ENCODE measurements around the gene SMOC1.
"Not testable (repeated sequence)": the region's sequence is repeated elsewhere in the genome, so short reads cannot be mapped to it uniquely, and the experiment has no call there.

Gene SMOC1

GRCh38 chr14:69903046-69903445 is 23.8 kb downstream of the SMOC1 start:
- not testable (repeated sequence) for FAIRE-seq

GRCh38 chr14:69904246-69904645 is 25.0 kb downstream of the SMOC1 start:
- no peak for FAIRE-seq

DNA sequence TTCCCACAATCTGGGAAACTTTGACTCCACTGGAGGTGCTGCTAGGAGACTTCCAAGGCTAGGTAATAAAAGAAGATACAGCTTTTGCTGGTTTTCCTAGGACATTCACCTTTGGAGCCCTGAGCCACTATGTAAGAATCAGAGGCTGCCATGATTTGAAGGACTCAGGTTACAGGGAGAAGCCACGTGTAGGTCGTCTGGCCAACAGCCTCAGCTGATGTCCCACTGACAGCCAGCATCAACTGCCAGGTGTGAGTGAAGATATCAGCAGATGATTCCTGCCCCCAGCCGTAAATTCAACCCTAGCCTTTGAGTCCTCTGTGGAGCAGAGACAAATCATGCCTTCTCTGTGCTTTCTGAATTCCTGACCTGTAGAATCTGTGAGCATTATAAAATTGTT is 27.0 kb downstream of the SMOC1 start:
- no peak for FAIRE-seq

GRCh38 chr14:69909826-69910550 is 30.8 kb downstream of the SMOC1 start:
- no peak for FAIRE-seq

- FAIRE-seq, result no peak
These were observed 31.7 kb downstream of the SMOC1 start for GRCh38 chr14:69910871-69911270.

DNA sequence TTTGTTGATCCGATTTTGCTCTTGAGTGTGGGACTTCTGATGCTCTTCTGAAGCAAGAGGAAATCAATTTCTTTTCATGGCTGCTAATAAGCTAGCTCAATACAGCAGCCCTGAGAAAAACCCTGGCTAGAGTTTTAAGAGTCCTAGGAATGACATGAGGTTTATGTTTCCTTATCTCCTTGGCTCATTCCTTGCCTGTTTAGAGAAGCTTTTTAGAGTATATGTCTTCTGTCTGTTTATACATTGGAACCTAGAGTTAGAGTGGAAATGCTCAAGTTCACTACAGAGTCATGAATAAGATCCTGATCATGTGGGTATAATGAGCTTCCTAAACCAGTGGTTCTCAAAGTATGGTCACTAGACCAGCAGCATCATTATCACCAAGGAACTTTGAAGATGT is 34.5 kb downstream of the SMOC1 start:
- no peak for FAIRE-seq

- FAIRE-seq, result no peak
These were observed 37.2 kb downstream of the SMOC1 start for GRCh38 chr14:69916396-69916795.

DNA sequence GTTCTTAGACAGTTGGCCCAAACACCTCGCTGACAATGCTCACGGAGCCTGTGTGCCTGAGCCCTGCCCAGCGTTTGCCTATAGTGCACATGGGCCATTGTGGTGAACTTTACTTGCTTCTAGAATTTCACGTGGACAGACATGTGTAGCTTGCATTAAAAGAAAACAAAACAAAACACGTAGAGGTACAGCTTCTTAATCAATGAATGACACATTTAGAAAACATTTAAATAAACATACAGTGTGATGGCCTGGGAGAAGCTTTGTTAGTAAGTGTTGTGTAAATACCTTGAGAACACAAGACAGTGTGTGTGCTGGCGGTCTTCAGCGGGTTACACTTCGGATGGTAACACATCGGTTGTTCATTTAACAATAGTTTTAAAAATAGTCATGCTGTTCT is 38.1 kb downstream of the SMOC1 start:
- FAIRE-seq, result no peak

- no peak for FAIRE-seq
These were observed 40.6 kb downstream of the SMOC1 start for GRCh38 chr14:69919815-69920214.

DNA sequence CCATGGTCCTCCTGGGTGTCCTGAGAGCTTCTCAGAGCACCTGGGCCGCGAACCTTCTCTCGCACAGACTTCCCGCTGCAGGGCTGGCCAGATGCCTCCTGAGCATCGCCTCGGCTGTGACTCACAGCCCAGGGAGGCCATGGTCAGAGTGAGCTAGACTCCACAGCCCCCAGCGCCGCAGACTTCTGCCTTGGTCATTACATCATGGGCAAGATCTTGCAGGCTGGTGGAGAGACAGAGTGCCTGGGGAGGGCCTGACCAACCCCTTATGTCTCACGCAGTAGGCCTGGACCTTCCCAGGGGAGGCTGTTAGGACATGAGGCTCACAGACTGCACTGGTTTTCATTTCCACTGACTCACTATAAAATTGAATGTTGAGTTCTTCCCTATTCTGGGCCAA is 41.8 kb downstream of the SMOC1 start:
- no peak for FAIRE-seq

GRCh38 chr14:69922198-69922597 is 43.0 kb downstream of the SMOC1 start:
- no peak for FAIRE-seq

GRCh38 chr14:69924201-69924600 is 45.0 kb downstream of the SMOC1 start:
- no peak for FAIRE-seq

GRCh38 chr14:69928111-69928523 is 48.9 kb downstream of the SMOC1 start:
- no peak for FAIRE-seq

GRCh38 chr14:69930780-69931379 is 51.7 kb downstream of the SMOC1 start:
- FAIRE-seq, result no peak

DNA sequence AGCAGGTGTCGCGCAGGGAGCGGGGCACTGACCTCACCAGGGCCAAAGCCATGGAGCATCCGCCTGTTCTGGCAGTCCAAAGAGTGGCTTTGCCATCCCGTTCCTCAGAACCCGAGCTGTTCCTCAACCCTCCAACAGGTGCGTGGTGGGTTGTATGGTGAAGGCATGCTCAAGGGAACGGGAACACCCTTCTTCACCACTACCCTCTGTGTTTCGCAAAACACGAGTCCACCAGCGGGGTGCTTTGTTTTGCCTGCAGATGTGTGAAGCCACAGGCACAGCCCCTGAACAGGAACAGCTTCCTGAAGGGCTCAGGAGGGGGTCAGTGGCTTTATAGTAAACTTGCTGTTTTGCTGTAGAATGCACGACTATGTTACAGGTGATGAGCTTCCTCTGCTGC is 52.7 kb downstream of the SMOC1 start:
- no peak for FAIRE-seq

DNA sequence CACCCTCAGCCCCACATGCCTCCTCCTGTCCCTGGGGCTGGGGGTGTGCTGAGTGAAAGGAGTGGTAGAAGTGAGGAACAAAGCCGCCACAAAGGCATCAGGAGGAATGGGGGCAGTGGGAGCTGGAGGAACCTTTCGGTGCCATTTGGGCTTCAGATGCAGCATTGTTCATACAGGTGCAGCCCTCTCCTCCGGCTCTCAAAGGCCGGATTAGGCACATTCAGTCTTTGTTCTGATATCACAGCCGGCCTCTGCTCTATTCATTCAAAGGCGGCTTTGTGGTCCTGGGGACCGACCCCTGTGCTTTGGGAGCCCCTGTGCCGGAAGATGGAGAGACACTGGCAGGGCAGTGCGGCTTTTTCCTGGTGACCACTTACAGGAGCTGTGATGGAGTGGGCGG is 53.2 kb downstream of the SMOC1 start:
- no peak for FAIRE-seq

GRCh38 chr14:69933623-69934275 is 54.5 kb downstream of the SMOC1 start:
- FAIRE-seq, result no peak

DNA sequence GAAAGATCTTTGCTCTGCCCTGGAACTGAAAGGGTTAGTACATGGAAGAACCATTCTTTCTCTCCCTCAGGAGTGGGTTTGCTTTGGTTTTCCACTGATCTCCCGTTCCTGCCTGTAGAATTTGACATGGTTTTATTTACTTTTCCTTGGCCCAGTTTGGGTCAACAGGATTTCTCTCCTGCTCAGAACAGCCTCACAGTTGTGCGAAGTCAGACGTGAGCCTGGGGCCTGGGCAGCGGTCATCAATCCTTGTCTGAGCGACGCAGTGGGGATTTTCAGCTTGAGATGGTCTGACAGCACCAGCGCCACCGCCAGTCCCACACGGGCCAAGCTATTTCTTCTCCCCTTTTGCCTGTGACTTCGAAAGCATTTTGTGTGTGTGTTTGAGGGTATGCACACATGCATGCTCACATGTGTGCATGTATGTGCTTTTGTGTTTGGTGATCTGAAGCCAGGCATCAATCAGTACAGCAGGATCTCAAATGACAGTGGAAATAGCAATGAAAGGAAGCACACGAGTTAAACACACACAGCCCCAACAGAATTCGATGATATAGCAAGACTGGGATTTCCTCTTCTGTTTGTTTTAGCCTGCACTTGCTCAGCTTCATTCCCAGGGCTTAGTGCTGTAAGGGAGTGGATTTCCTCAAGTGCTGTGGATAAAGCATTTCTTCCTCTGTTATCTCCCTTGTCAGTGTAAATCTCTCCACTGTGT is 58.3 kb downstream of the SMOC1 start:
- no peak for FAIRE-seq

DNA sequence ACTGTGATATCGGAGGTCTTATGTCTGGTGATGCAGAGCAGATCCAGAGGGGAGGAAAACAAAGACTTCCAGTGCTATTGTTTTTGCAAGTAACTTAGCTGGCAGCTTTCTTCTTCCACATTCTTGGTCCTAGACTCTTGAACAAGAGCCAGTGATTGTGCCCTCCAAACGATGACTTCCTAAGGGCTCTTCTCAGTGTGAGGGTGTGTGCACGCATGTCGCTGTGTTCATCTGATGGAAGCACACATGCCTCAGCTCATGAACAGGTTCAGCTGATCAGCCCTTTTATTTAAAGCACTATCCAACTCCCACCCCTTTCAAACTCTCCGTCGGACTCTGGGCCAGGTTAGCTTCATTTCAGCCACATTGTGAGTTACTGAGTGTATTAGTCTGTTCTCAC is 59.5 kb downstream of the SMOC1 start:
- no peak for FAIRE-seq

DNA sequence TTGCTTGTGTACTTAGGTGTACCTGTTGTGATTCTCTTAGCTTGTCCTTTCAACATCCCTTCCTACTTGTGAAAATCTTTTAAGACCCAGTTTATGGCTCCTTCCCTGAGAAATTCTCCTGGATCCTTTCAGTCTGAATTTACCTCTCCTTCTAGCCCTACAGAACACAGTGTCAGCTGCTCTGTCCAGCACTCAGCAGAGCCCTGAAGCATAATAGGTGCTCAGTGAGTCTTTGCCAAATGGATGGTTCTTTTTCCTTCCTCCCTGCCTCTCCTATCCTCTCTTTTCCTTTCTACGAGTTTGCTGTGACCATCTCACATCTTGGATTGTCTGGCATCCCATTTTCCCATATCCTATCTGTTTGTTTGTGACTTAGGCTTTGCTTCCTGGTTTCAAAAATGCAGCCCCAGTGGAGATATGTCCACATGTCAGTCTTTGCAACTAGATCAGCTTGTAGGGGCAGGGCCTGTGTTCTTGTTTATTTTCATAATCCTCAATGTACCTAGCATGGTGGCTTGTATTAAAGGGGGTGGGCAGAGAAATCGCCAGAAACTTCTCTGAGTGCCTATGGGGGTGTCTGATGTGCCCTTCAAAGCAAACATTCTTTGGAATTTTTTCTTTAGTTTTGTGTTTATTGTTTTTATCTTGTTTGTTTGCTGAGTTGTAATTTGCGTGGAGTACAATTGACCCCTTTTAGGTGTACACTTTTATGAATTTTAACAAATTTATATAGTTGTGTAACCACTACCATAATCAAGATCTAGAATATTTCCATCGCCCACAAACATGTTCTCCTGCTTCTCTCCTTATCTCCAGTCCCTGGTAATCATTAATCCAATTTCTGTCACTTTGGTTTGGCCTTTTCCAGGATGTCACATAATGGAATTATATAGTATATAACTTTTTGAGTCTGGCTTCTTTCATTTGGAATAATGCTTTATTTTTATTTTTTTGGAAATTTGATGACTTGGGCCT is 62.8 kb downstream of the SMOC1 start:
- FAIRE-seq, result no peak

- no peak for FAIRE-seq
These were observed 64.0 kb downstream of the SMOC1 start for GRCh38 chr14:69943084-69943780.

- FAIRE-seq, result no peak
These were observed 66.1 kb downstream of the SMOC1 start for GRCh38 chr14:69945347-69945746.

Measured in TTC549 (cell line).